ENCODE measurements around the gene SLC2A3.
"Not testable (repeated sequence)": the region's sequence is repeated elsewhere in the genome, so short reads cannot be mapped to it uniquely, and the experiment has no call there.

The SLC2A3 gene

DNA sequence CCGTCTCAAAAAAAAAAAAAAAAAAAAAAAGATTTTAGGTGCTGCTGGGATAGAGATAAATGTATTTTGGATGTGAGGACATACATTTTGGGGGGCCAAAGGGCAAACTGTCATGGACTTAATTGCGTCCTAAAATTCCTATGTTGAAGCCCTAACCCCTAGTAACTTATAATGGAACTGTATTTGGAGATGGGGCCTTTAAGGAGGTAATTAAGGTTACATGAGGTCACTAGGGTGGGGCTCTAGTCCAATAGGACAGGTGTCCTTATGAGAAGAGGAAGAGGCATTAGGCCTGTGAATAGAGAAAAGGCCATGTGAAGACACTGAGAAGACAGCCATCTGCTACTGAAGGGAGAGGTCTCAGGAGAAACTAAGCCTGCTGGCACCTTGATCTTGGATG lies 17.9 kb upstream of the SLC2A3 start:
- in situ Hi-C loops (cut with MboI; ENCODE audit: low sequenced_read_pairs), result not testable (repeated sequence)

- in situ Hi-C loops (cut with MboI; ENCODE audit: low sequenced_read_pairs), result no loop called here
These were observed 15.7 kb upstream of the SLC2A3 start for GRCh38 chr12:7951671-7952070.

GRCh38 chr12:7950230-7950943 lies 14.4 kb upstream of the SLC2A3 start:
- in situ Hi-C loops (cut with MboI; ENCODE audit: low sequenced_read_pairs), result not testable (repeated sequence)

DNA sequence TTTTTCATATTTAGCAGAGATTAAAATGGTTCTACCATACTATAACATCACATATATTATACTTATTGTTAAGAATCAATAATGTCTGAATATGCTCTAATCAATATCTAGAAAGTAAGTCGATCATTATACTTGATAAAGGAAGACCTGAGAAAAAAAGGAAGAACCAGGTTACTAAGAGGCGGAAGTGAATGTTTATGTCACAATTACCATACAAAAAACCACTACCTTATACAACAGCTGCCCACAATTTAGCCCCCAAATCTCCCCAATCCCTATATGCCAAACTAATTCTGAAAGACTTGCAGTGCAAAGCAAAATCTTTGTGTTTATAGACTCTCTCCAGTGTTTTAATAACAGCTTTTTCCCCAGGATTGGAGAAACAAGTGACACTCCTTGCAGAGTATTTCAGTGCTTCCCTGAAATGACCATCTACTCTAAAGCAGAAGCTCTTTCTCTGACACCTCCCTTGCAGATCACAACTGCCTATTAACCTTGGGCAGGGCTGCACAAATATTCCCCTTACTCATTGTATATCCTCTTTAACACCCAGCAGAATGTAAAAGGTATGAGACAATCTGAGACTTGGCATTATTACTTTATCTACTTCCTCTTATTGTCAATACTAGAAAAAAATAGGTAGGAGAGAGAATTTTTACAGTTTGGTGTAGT lies 12.7 kb upstream of the SLC2A3 start:
- in situ Hi-C loops (cut with MboI; ENCODE audit: low sequenced_read_pairs), result no loop called here

DNA sequence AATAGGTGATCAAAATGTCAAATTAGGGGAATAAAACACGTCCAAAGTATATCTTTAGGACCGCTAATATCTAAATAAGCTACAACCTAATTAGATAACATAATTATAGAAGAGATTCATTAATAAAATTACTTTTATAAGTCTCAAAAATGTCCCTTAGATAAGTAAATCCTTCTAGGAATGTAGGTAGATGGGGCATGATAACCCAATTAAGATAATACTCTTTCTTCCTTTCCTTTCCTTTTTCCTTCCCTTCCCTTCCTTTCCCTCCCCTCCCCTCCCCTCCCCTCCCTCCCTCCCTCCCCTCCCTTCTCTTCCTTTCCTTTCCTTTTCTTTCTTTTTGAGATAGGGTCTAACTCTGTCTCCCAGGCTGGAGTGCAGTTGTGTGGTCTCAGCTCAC lies 11.0 kb upstream of the SLC2A3 start:
- in situ Hi-C loops (cut with MboI; ENCODE audit: low sequenced_read_pairs), result no loop called here

DNA sequence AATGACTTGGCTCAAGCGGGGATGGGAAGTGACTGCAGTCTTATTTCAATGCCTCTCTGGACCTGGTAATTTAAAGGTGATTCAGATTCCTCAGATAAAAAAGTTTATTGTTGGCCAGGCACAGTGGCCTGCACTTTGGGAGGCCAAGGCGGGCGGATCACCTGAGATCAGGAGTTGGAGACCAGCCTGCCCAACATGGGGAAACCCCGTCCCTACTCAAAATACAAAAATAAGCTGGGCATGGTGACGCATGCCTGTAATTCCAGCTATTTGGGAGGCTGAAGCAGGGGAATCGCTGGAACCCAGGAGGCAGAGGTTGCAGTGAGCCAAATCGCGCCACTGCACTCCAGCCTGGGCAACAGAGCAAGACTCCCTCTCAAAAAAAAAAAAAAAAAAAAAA lies 8.8 kb upstream of the SLC2A3 start:
- in situ Hi-C loops (cut with MboI; ENCODE audit: low sequenced_read_pairs), result not testable (repeated sequence)

- in situ Hi-C loops (cut with MboI; ENCODE audit: low sequenced_read_pairs), result no loop called here
These were observed 4.9 kb upstream of the SLC2A3 start for GRCh38 chr12:7940906-7941305.

DNA sequence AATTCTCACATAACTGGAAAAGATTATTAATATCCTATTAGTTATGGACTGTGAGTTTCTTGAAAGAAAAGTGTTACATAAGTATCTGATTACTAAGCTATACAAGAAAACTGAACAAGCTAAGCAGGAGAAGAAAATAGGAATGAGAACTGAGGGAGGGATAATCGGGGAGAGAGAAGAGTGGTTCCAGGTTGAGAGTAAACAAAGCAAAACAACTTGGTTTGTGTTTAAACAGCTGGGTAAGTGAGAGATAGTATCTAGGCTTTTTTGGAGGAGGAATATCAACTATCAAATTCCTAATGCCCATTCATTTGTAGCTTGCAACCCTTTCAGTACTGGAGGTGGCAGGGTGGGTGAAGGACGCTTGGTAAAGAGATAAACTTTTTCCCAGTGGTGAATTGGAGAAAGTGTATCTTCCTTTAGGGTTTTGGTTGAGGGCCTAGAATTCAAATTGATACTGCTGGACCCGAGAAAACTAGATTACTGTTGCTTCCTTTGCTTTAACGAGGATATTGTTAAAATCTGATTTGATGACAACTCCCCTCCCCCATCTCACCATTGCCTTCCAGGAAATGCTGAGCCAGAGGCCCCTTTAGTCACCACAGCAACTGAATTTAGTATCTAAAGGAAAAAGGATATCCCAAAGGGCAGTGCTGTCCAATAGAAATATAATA lies 2.0 kb upstream of the SLC2A3 start:
- in situ Hi-C loops (cut with MboI; ENCODE audit: low sequenced_read_pairs), result loop anchor here (10.0 kb wide), 1 partner anchor 57 kb away; no protein-coding TSS in a partner anchor

DNA sequence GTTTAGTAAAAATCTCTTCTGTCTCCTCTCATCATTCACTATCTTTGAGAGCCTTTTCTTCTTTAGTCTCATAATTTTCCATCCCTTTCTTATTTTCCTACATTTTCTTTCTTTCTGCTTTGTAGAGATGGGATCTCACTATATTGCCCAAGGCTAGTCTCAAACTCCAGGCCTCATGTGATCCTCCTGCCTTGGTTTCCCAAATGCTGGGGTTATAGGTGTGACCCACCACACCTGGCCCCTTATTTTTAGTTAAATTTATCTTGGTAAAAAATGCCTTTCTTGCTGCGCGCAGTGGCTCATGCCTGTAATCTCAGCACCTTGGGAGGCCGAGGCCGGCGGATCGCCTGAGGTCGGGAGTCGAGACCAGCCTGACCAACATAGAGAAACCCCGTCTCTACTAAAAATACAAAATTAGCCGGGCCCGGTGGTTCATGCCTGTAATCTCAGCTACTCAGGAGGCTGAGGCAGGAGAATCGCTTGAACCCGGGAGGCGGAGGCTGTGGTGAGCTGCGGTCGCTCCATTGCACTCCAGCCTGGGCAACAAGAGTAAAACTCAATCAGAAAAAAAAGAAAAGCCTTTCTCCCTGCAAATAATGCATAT lies 996 bp downstream of the SLC2A3 start:
- in situ Hi-C loops (cut with MboI; ENCODE audit: low sequenced_read_pairs), result loop anchor here (10.0 kb wide), 1 partner anchor 60 kb away; no protein-coding TSS in a partner anchor

- in situ Hi-C loops (cut with MboI; ENCODE audit: low sequenced_read_pairs), result loop anchor here (10.0 kb wide), 1 partner anchor 61 kb away; no protein-coding TSS in a partner anchor
These were observed 1.7 kb downstream of the SLC2A3 start for GRCh38 chr12:7934091-7934888.

- in situ Hi-C loops (cut with MboI; ENCODE audit: low sequenced_read_pairs), result loop anchor here (10.0 kb wide), 1 partner anchor 62 kb away; no protein-coding TSS in a partner anchor
These were observed 2.7 kb downstream of the SLC2A3 start for GRCh38 chr12:7933255-7933726.

DNA sequence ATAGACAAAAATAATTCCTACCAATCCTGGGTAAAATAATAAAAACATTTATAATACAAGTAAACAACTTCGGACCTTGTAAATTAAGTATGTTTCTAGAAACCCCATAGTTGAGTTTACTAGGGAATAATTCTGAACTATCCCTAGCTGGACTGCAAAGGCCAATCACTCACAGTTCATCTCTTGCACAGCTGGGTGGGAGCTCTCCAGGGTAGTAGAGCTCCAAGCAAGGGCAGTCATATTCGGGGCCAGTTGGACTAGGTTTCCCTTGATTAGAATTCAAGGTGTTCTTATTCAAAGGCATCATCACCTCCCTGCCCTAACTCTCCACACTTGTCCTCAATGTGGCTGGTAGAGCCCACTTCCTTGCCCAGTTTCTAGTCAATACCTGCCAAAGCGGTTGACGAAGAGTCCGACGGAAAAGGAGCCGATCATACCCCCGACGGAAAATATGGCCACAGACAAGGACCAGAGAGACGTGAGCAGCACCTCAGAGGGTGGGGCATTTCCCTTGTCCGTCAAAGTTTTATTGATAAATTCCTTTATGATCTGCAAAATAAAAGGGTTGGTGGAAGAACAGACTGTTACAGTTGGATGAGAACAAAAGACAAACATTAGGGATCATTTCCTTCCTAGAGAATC lies 3.3 kb downstream of the SLC2A3 start:
- in situ Hi-C loops (cut with MboI; ENCODE audit: low sequenced_read_pairs), result loop anchor here (10.0 kb wide), 1 partner anchor 62 kb away; no protein-coding TSS in a partner anchor

GRCh38 chr12:7929083-7929792 lies 6.7 kb downstream of the SLC2A3 start:
- in situ Hi-C loops (cut with MboI; ENCODE audit: low sequenced_read_pairs), result no loop called here

DNA sequence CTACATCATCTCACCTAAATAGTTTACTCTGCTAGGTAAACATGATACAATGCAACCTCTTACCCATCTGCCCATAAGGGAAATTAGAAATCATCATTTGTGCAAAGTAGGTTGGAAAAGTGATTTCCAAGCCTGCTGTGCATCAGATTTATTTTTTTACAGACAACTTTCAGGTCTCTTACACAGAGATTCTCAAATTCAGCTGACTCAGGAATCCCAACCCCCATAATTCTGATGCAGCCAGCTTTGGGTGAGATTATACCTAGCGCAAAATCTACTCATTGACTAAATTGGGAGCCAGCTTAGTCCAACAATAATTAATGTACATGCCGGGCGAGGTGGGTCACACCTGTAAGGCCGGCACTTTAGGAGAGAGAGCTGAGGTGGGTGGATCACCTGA lies 8.5 kb downstream of the SLC2A3 start:
- in situ Hi-C loops (cut with MboI; ENCODE audit: low sequenced_read_pairs), result no loop called here

DNA sequence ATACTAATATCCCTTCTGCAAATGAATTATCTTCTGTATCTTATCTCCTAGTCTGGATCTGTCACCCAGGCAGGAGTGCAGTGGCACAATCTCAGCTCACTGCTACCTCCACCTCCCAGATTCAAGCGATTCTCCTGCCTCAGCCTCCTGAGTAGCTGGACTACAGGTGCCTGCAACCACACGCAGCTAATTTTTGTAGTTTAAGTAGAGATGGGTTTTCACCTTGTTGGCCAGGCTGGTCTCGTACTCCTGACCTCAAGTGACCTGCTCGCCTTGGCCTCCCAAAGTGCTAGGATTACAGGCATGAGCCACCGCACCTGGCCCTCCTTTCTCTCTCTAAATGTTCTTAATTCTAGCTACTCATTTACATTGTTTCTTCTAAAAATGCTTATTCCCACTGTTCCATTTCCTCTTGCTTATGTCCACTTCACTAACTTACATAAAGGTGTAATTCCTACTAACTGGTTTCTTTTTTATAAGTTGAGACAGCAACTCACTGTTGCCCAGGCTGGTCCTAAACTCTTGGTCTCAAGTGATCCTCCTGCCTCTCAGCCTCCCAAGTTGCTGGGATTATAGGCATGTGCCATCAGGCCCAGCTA lies 9.8 kb downstream of the SLC2A3 start:
- in situ Hi-C loops (cut with MboI; ENCODE audit: low sequenced_read_pairs), result not testable (repeated sequence)

- in situ Hi-C loops (cut with MboI; ENCODE audit: low sequenced_read_pairs), result no loop called here
These were observed 12.4 kb downstream of the SLC2A3 start for GRCh38 chr12:7923241-7924236.

DNA sequence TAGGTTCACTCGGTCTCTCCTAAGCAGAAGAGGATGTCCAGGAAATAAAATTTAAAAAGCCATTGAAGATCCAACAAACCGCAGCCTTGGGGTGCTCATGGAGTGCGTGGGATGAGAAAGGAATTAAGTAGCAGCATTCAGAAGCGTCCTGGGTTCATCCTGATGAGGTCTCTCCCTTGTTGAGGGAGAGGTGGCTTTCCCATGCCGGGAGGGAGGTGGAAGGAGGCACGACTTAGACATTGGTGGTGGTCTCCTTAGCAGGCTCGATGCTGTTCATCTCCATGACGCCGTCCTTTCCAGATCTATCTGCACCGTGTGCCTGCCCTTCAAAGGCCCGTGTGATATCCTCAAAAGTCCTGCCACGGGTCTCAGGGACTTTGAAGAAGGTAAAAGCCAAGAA lies 14.8 kb downstream of the SLC2A3 start:
- in situ Hi-C loops (cut with MboI; ENCODE audit: low sequenced_read_pairs), result not testable (repeated sequence)

- in situ Hi-C loops (cut with MboI; ENCODE audit: low sequenced_read_pairs), result not testable (repeated sequence)
These were observed 17.8 kb downstream of the SLC2A3 start for GRCh38 chr12:7918268-7918590.
